Thoracic aorta (tissue), 2 donors: ENCODE results near the gene TLE4. TPM values are rescaled to one million over a fixed set of nuclear protein-coding genes. Genes with fewer than 3 reads are reported as not detected.

Source experiments
- ATAC-seq: fragments of 150-250 bp; one replicate; pipeline ENCODE4 v1.8.0; 2017; ENCODE audit warnings: low read depth; ENCODE audit not compliant: insufficient number of reproducible peaks, low FRiP score
- DNase-seq: peaks from one replicate; pipeline ENCODE4 v3.0.0-alpha.2; 2020; ENCODE audit warnings: low spot score
- H3K27ac ChIP-seq, 2 donors: fragments of 200-600 bp; sonication (generic); 1 replicate in 1 of 2; 2 replicates in 1 of 2; pipeline ENCODE4 v1.5.1; 2016; ENCODE audit warnings: mild to moderate bottlenecking in 2 of 2, moderate library complexity in 2 of 2
- H3K27me3 ChIP-seq: fragments of 200-600 bp; sonication (generic); replicated peaks from 2 replicates; pipeline ENCODE4 v1.6.0; 2016; ENCODE audit warnings: mild to moderate bottlenecking; ENCODE audit not compliant: insufficient read depth
- H3K36me3 ChIP-seq: fragments of 200-600 bp; sonication (generic); one replicate; pipeline ENCODE4 v1.5.1; 2016
- H3K4me1 ChIP-seq, 2 donors: fragments of 200-600 bp; sonication (generic); 1 replicate in 1 of 2; 2 replicates in 1 of 2; pipeline versions ENCODE4 v1.5.1 to v1.6.0; 2016; ENCODE audit warnings: low read depth in 2 of 2, mild to moderate bottlenecking in 1 of 2; ENCODE audit not compliant: control insufficient read depth in 1 of 2
- H3K4me3 ChIP-seq: fragments of 200-600 bp; sonication (generic); 2 replicates; pipeline ENCODE4 v1.5.1; 2016; ENCODE audit warnings: mild to moderate bottlenecking
- H3K9me3 ChIP-seq: fragments of 200-600 bp; sonication (generic); 2 replicates; pipeline ENCODE4 v1.5.1; 2016
- CTCF ChIP-seq: fragments of 200-600 bp; sonication (generic); IDR thresholded peaks from one replicate; pipeline ENCODE4 v1.5.1; 2019; ENCODE audit warnings: antibody characterized with exemption
- total RNA-seq, 2 donors: library from RNA; depleted of rRNA; stranded (reverse); fragments of >200 nt; gene quantifications; one replicate each; pipeline versions ENCODE4 v1.1.0 to v1.2.3, GENCODE V29; 2016

The TLE4 gene
- total RNA-seq, 2 donors from 2014 or later, result 19.7 to 44.1 TPM

GRCh38 chr9:79684711-79685575 lies 113.2 kb downstream of the TLE4 start:
- H3K27ac ChIP-seq, result peak overlapping the region in 1 of 2 donors; percentile 29
- peaks cover 18 to 27% of the 10 kb centered on the region in 2 donors for H3K4me1 ChIP-seq
- no peaks in the 10 kb centered on the region for H3K9me3 ChIP-seq
- ATAC-seq (no peak), DNase-seq (no peak)
- H3K27me3 ChIP-seq, result no peaks in the 10 kb centered on the region
- TF ChIP-seq CTCF, result no peak
- H3K36me3 ChIP-seq, result no peaks in the 10 kb centered on the region
- no peak overlapping the region for H3K4me3 ChIP-seq

GRCh38 chr9:79685577-79685976 lies 113.8 kb downstream of the TLE4 start:
- Histone ChIP-seq H3K27ac (peak overlapping the region; percentile 21 to 53), H3K4me1 (peaks cover 18 to 27% of the 10 kb centered on the region in 2 donors), H3K4me3 (no peak overlapping the region), H3K36me3 (no peaks in the 10 kb centered on the region), H3K9me3 (no peaks in the 10 kb centered on the region), H3K27me3 (no peaks in the 10 kb centered on the region)
- TF ChIP-seq CTCF, result no peak
- DNase-seq, result no peak
- no peak for ATAC-seq

- ATAC-seq, result peak; percentile 97
- Histone ChIP-seq H3K27me3 (no peaks in the 10 kb centered on the region), H3K27ac (peak overlapping the region; percentile 21 to 53), H3K4me3 (peak overlapping the region; percentile 6), H3K9me3 (no peaks in the 10 kb centered on the region), H3K4me1 (peaks cover 18 to 24% of the 10 kb centered on the region in 2 donors), H3K36me3 (no peaks in the 10 kb centered on the region)
- no peak for TF ChIP-seq CTCF
- DNase-seq, result peak; percentile 10
Observed at GRCh38 chr9:79686381-79687130, 114.8 kb downstream of the TLE4 start.

GRCh38 chr9:79687131-79687447 lies 115.3 kb downstream of the TLE4 start:
- Histone ChIP-seq H3K4me1 (peaks cover 14 to 22% of the 10 kb centered on the region in 2 donors), H3K27me3 (no peaks in the 10 kb centered on the region), H3K9me3 (no peaks in the 10 kb centered on the region), H3K36me3 (no peaks in the 10 kb centered on the region), H3K27ac (peak overlapping the region; percentile 15 to 53), H3K4me3 (no peak overlapping the region)
- DNase-seq (no peak), ATAC-seq (no peak)
- TF ChIP-seq CTCF, result no peak

GRCh38 chr9:79688363-79688762 lies 116.6 kb downstream of the TLE4 start:
- Histone ChIP-seq H3K4me3 (no peak overlapping the region), H3K9me3 (no peaks in the 10 kb centered on the region), H3K27me3 (no peaks in the 10 kb centered on the region), H3K36me3 (no peaks in the 10 kb centered on the region), H3K27ac (no peak overlapping the region), H3K4me1 (peaks cover 11 to 14% of the 10 kb centered on the region in 2 donors)
- TF ChIP-seq CTCF, result no peak
- ATAC-seq (no peak), DNase-seq (no peak)
